Neural progenitor cell (in vitro differentiated cells): ENCODE results near the gene MDC1.
"Not testable (repeated sequence)": the region's sequence is repeated elsewhere in the genome, so short reads cannot be mapped to it uniquely, and the experiment has no call there.

Source experiments
- CTCF ChIP-seq: fragments of 200-600 bp; sonication (generic); IDR thresholded peaks from 2 replicates; pipeline ENCODE4 v1.5.1; 2017; ENCODE audit warnings: antibody characterized with exemption, mild to moderate bottlenecking
- EZH2 ChIP-seq: fragments of 200-600 bp; sonication (generic); IDR thresholded peaks from 2 replicates; pipeline ENCODE4 v1.6.1; 2017; ENCODE audit warnings: antibody characterized with exemption, mild to moderate bottlenecking, moderate library complexity
- EZH2phosphoT487 ChIP-seq: fragments of 200-600 bp; sonication (generic); IDR thresholded peaks from 2 replicates; pipeline ENCODE4 v1.6.1; 2017; ENCODE audit warnings: antibody characterized with exemption

- not testable (repeated sequence) for TF ChIP-seq CTCF, EZH2, EZH2phosphoT487
Measured at GRCh38 chr6:30657922-30658321, 59.2 kb downstream of the MDC1 start.
